SK-N-MC (cell line): ENCODE data around the gene FAM9B.

Source experiments
- EZH2 ChIP-seq: fragments of 200-600 bp; sonication (generic); IDR thresholded peaks from one replicate; pipeline ENCODE4 v1.6.1; 2017; ENCODE audit warnings: antibody characterized with exemption
- POLR2AphosphoS5 ChIP-seq: IDR thresholded peaks from 2 replicates; pipeline ENCODE4 v1.6.1; 2012; ENCODE audit warnings: mild to moderate bottlenecking, low read depth, low read length, borderline replicate concordance

DNA sequence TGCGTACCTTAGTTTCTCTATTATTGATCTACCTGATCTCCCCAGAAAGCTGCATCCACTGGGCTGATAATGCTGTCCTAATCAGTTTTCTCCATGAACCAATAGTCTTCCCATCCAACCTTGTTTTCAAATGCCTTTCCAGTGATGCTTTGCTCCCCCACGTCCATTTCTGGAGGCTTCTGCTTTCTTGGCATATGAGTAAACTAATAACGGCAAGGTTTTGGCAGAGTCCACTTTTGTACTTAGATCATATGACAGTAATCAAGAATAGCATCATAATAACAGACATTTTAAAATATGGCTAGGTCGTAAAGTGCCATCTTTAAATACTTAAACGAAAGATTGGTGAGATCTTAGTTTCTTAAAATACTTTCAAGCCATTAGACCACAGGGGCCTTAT, 38.4 kb upstream of the FAM9B start:
- TF ChIP-seq POLR2AphosphoS5 (no peak), EZH2 (no peak)
